PC-9 (cell line): ENCODE measurements around the gene VTCN1. TPM values are rescaled to one million over a fixed set of nuclear protein-coding genes. Genes with fewer than 3 reads are reported as not detected.

Experiments
- BruUV-seq: library from RNA; stranded (reverse); fragments of 400-500 nt; replicated peaks from 2 replicates; lab custom pipeline; 2021; lab: Mats Ljungman, UMichigan
- CTCF ChIA-PET: fragments of 300-600 bp; sonication (Branson Sonifier 250); formaldehyde crosslinking; loops from one replicate; lab custom pipeline; 2022; ENCODE audit warnings: antibody characterized with exemption; lab: Charles Lee
- POLR2A ChIA-PET: fragments of 300-600 bp; sonication (Branson Sonifier 250); formaldehyde crosslinking; loops from one replicate; lab custom pipeline; 2022; ENCODE audit warnings: antibody characterized with exemption; ENCODE audit not compliant: unreplicated experiment; lab: Charles Lee
- DNase-seq, 2 experiments: peaks; one replicate each; pipeline versions ENCODE4 v3.0.0 to v3.0.0-alpha.2; 2015 to 2022; ENCODE audit warnings: mixed read lengths in 1 of 2
- H2AFZ ChIP-seq: fragments of 200-600 bp; sonication (generic); 2 replicates; pipeline ENCODE4 v1.8.1; 2017; ENCODE audit warnings: antibody characterized with exemption
- H3F3A ChIP-seq: fragments of 200-600 bp; sonication (generic); 2 replicates; pipeline ENCODE4 v1.8.1; 2017; ENCODE audit warnings: antibody characterized with exemption, mild to moderate bottlenecking, low read depth; ENCODE audit not compliant: insufficient read depth
- H3K27ac ChIP-seq: fragments of 200-600 bp; sonication (generic); 2 replicates; pipeline ENCODE4 v1.6.1; 2016; ENCODE audit warnings: mixed run types
- H3K27me3 ChIP-seq: fragments of 200-600 bp; sonication (generic); 2 replicates; pipeline ENCODE4 v1.6.1; 2016; ENCODE audit warnings: low read depth, mixed run types; ENCODE audit not compliant: insufficient read depth
- H3K36me3 ChIP-seq: fragments of 200-600 bp; sonication (generic); 2 replicates; pipeline ENCODE4 v1.6.1; 2016; ENCODE audit warnings: low read depth, mixed run types
- H3K4me1 ChIP-seq: fragments of 200-600 bp; sonication (generic); replicated peaks from 2 replicates; pipeline ENCODE4 v1.6.1; 2016; ENCODE audit warnings: mixed run types; ENCODE audit not compliant: insufficient read depth
- H3K4me2 ChIP-seq: fragments of 200-600 bp; sonication (generic); 2 replicates; pipeline ENCODE4 v1.6.1; 2017; ENCODE audit warnings: mixed run types
- H3K4me3 ChIP-seq: fragments of 200-600 bp; sonication (generic); 2 replicates; pipeline ENCODE4 v1.6.1; 2016; ENCODE audit warnings: mixed run types
- H3K79me2 ChIP-seq: fragments of 200-600 bp; sonication (generic); 2 replicates; pipeline ENCODE4 v1.6.1; 2017; ENCODE audit warnings: low read depth, mixed run types
- H3K9me2 ChIP-seq: fragments of 200-600 bp; sonication (generic); 2 replicates; pipeline ENCODE4 v1.8.1; 2017; ENCODE audit warnings: mild to moderate bottlenecking; ENCODE audit not compliant: insufficient read depth
- H3K9me3 ChIP-seq: fragments of 200-600 bp; sonication (generic); 2 replicates; pipeline ENCODE4 v1.8.1; 2016; ENCODE audit warnings: low read depth; ENCODE audit not compliant: insufficient read depth
- H4K20me1 ChIP-seq: fragments of 200-600 bp; sonication (generic); 2 replicates; pipeline ENCODE4 v1.8.1; 2017; ENCODE audit not compliant: insufficient read depth
- EZH2 ChIP-seq: fragments of 200-600 bp; sonication (generic); IDR thresholded peaks from 2 replicates; pipeline ENCODE4 v1.8.0; 2017; ENCODE audit warnings: antibody characterized with exemption, low read depth
- intact Hi-C: fragments of 100-400 bp; cut with micrococcal nuclease; formaldehyde crosslinking; loops from one replicate; pipeline ENCODE4 v1.10.0; 2022; ENCODE audit not compliant: unreplicated experiment
- total RNA-seq: library from RNA; stranded (reverse); gene quantifications from 2 replicates; pipeline ENCODE4 v1.2.3, GENCODE V29; 2021
- TF ChIP-seq, protein P1 (sequence below): fragments of 200-600 bp; sonication (generic); conservative IDR thresholded peaks from 2 replicates; pipeline ENCODE4 v1.6.1; 2017; ENCODE audit warnings: mixed run types, antibody characterized with exemption, mild to moderate bottlenecking, moderate library complexity

The VTCN1 gene
- total RNA-seq, 1 experiment from 2014 or later: 5.0 TPM

DNA sequence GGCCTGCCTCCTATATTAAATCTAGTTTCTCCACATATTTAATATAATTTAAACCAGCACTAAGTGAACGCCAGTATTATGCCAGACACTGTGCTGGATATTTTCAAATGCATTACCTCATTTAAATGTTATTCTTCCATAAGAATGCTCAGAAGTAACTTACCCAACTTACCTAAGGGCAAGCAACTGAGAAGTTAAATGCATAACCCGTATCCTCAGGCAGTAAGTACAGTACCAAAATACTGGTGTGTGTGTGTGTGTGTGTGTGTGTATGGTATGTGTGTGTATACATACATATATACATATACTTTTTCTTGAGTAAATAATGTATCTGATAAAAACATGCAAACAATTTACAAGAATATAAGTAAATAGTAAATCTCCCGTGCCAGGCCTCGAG, 80.2 kb downstream of the VTCN1 start:
- CTCF ChIA-PET: no interaction called here
- no peaks in the 10 kb centered on the region for H3K9me3 ChIP-seq
- no peaks in the 10 kb centered on the region for H4K20me1 ChIP-seq
- no peak overlapping the region for H2AFZ ChIP-seq
- no peaks in the 10 kb centered on the region for H3K9me2 ChIP-seq
- no peaks in the 10 kb centered on the region for H3F3A ChIP-seq
- no peak for DNase-seq
- POLR2A ChIA-PET: no interaction called here
- no peak overlapping the region for H3K4me3 ChIP-seq
- H3K79me2 ChIP-seq: no peaks in the 10 kb centered on the region
- H3K27ac ChIP-seq: no peak overlapping the region
- H3K27me3 ChIP-seq: no peaks in the 10 kb centered on the region
- TF ChIP-seq EZH2: no peak
- TF ChIP-seq, protein P1, sequence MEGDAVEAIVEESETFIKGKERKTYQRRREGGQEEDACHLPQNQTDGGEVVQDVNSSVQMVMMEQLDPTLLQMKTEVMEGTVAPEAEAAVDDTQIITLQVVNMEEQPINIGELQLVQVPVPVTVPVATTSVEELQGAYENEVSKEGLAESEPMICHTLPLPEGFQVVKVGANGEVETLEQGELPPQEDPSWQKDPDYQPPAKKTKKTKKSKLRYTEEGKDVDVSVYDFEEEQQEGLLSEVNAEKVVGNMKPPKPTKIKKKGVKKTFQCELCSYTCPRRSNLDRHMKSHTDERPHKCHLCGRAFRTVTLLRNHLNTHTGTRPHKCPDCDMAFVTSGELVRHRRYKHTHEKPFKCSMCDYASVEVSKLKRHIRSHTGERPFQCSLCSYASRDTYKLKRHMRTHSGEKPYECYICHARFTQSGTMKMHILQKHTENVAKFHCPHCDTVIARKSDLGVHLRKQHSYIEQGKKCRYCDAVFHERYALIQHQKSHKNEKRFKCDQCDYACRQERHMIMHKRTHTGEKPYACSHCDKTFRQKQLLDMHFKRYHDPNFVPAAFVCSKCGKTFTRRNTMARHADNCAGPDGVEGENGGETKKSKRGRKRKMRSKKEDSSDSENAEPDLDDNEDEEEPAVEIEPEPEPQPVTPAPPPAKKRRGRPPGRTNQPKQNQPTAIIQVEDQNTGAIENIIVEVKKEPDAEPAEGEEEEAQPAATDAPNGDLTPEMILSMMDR: no peak
- no TSS peak for BruUV-seq
- no peaks in the 10 kb centered on the region for H3K36me3 ChIP-seq
- intact Hi-C loops: no loop called here
- H3K4me2 ChIP-seq: no peak overlapping the region
- H3K4me1 ChIP-seq: peaks cover 14% of the 10 kb centered on the region; the same call in 1 of the 2 replicates

DNA sequence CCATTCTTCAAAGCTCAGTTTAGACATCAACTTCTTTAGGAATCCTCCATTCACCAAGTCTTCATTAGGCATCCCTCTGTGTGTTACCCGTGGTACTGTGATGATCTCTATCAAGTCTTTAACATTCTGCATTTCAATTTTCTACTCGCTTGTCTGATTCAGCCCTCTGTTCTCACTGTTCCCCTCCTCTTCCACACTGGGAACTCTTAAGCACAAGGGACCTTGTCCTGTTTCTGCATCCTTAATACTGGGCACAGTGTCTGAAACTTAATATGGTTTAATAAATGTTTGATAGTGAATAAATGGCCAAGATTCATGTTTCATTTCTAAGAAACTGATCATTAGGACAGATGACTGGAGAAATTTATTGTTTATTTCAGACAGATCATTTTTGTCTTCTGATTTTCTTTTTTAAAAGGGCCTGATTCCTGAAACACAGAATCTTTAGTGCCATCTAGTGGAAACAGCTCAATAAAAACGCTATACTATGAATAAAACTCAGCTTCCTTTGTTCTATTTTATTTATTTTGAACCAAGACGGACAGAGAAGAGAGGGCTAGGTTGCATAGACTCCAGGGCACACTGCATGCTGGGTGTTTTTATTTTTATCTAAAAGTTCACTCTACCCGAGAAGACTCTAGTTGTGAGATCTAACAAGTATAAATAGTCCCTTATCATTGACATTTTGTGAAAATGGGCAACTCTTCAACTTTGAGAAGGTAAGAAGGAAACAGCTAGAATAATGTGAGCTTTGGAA, 82.2 kb downstream of the VTCN1 start:
- Histone ChIP-seq H3K4me1 (peaks cover 14% of the 10 kb centered on the region; the same call in 1 of the 2 replicates), H2AFZ (peak overlapping the region; percentile 0; the same call in 1 of the 2 replicates)

DNA sequence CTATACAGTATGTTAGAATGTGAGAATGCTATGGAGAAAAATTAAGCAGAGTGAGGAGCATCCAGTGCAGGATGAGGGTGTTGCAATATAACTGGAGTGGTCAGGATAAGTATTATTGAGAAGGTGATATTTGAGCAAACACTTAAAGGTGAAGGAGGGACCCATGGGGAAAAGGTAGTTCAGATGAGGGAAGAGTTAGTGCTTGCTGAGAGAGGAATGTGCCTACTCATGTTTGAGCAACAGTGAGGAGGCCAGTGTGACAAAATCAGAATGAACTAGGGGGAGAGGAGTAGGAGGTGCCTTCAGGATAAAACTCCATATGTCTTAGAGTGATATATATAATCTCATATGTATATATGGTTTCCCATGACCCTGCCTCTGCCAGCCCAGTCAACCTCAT, 82.9 kb downstream of the VTCN1 start:
- peak in 1 of 2 experiments; percentile 49 for DNase-seq
- no peak for TF ChIP-seq EZH2
- TF ChIP-seq, protein P1: no peak
- H3F3A ChIP-seq: no peaks in the 10 kb centered on the region
- H3K36me3 ChIP-seq: no peaks in the 10 kb centered on the region
- H3K27ac ChIP-seq: no peak overlapping the region
- CTCF ChIA-PET: interaction anchor here (2.7 kb wide), 1 partner anchor 157 kb away, joined by 22 read pairs; no protein-coding TSS in a partner anchor
- H4K20me1 ChIP-seq: no peaks in the 10 kb centered on the region
- no peaks in the 10 kb centered on the region for H3K9me3 ChIP-seq
- no peak overlapping the region for H3K4me2 ChIP-seq
- no peaks in the 10 kb centered on the region for H3K27me3 ChIP-seq
- H3K79me2 ChIP-seq: no peaks in the 10 kb centered on the region
- H3K9me2 ChIP-seq: no peaks in the 10 kb centered on the region
- no TSS peak for BruUV-seq
- H3K4me3 ChIP-seq: no peak overlapping the region
- POLR2A ChIA-PET: no interaction called here
- H2AFZ ChIP-seq: no peak overlapping the region
- intact Hi-C loops: loop anchor here (1.0 to 10.0 kb wide), 4 partner anchors 59 to 237 kb away; partner anchors contain the start of gene MAN1A2
- peaks cover 14% of the 10 kb centered on the region; the same call in 1 of the 2 replicates for H3K4me1 ChIP-seq

More for the DNA sequence above, 82.2 kb downstream of the VTCN1 start:
- no peaks in the 10 kb centered on the region for H3F3A ChIP-seq
- H3K4me3 ChIP-seq: no peak overlapping the region
- BruUV-seq: no TSS peak
- no peaks in the 10 kb centered on the region for H4K20me1 ChIP-seq
- no peaks in the 10 kb centered on the region for H3K79me2 ChIP-seq
- H3K27ac ChIP-seq: no peak overlapping the region
- TF ChIP-seq, protein P1: peak; percentile 82
- no peak for TF ChIP-seq EZH2
- peak in 1 of 2 experiments; percentile 47 for DNase-seq
- H3K27me3 ChIP-seq: no peaks in the 10 kb centered on the region
- no peaks in the 10 kb centered on the region for H3K9me3 ChIP-seq
- H3K9me2 ChIP-seq: no peaks in the 10 kb centered on the region
- CTCF ChIA-PET: interaction anchor here (0.7 to 2.7 kb wide), 10 partner anchors 18 to 432 kb away, joined by 3 to 22 read pairs (median 4); partner anchors contain the start of gene TTF2
- POLR2A ChIA-PET: interaction anchor here (0.5 to 0.7 kb wide), 8 partner anchors 12 to 348 kb away, joined by 3 to 8 read pairs (median 4); partner anchors contain the start of gene VTCN1
- intact Hi-C loops: loop anchor here (1.0 to 10.0 kb wide), 4 partner anchors 60 to 236 kb away; partner anchors contain the start of gene MAN1A2
- no peak overlapping the region for H3K4me2 ChIP-seq
- H3K36me3 ChIP-seq: no peaks in the 10 kb centered on the region
